GM18858 (cell line): ENCODE measurements around the gene KCNJ1.

ENCODE experiments used
- ATAC-seq: cut with Tn5 transposase; IDR thresholded peaks from one replicate; pipeline ENCODE4 v1.9.1; 2021; ENCODE audit not compliant: unreplicated experiment

Gene KCNJ1

GRCh38 chr11:128884054-128884453 is 17.0 kb upstream of the KCNJ1 start:
- ATAC-seq: no peak

- ATAC-seq: no peak
Observed at GRCh38 chr11:128882451-128882850, 15.4 kb upstream of the KCNJ1 start.

- no peak for ATAC-seq
Observed at GRCh38 chr11:128881221-128881620, 14.1 kb upstream of the KCNJ1 start.

GRCh38 chr11:128879817-128880216 is 12.7 kb upstream of the KCNJ1 start:
- ATAC-seq: no peak

- ATAC-seq: no peak
Observed at GRCh38 chr11:128878455-128878854, 11.4 kb upstream of the KCNJ1 start.

DNA sequence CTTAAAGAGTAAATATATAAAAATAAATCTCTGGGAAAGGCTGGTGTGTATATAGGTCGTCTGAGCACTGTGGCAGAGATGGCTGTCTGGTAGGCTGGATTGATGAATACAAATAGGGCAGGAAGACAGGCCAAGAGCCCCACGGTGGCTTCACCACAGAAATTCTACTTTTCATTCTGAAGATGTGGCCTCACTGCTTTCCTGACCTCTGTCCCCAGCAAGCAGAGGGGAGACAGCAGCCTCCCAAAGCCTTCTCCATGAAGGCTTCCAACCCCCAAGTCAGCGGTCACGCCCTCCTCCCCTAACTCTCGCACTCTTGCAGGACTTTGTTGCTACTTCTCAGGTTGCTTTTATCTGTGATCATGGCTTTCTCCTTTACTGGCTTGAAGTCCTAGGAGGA is 10.6 kb upstream of the KCNJ1 start:
- ATAC-seq: no peak

- ATAC-seq: no peak
Observed at GRCh38 chr11:128876133-128876650, 9.1 kb upstream of the KCNJ1 start.

DNA sequence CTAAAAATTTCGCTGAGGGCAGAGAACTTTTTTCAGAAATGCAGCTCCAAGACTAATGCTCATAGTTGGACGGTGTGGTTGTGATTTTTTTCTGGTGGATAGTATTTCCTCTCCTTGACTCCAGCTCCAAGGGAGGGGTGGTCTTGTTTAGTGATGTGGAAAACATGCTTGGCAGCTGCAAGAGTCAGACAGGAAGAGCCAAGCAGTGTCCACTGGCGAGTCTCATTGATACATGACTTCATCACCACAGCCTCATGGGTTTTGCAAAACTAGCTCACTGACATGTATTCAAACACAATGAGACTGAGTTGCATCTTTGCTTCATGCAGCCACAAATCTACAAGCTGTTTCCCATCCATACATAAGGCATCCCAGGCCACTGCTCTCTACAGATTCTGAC is 7.3 kb upstream of the KCNJ1 start:
- no peak for ATAC-seq

DNA sequence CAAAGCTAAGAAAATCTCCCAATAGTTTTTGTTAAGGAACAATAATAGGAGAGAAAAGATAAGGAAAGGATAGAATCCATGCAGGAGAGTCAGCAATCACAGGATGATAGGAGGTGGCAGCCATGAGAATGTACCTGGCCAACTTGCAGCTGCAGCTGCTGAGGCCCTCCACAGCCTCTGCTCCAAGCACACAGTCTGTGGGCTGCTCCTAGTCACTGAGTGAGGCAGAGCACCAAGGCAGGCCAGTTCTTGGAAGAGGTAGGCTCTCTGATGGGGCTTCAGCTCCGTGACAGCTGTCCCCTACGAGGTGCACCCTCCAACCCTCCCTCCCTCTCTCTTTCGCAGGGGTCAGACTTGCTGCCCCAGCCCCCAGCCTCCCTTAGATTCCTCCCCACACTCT is 5.5 kb upstream of the KCNJ1 start:
- no peak for ATAC-seq

DNA sequence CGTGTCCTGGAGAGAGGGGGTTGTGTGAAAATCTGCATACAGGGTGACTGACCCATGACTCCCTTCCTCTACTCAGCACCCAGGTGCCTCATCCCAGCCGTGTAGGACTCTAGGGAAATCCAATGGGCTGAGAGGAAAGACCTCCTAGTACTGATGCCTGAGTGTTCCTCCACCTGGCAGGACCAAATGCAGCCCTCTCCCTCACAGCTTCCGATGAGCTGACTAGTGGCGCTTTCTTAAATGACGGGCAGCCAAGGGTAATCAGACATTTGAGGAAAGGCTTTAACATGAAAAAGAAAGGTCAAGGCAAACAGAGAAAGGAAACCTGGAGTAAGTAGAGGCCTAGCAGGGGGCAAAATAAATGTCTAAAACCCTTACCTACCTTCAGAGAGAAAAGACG is 5.0 kb upstream of the KCNJ1 start:
- ATAC-seq: no peak

DNA sequence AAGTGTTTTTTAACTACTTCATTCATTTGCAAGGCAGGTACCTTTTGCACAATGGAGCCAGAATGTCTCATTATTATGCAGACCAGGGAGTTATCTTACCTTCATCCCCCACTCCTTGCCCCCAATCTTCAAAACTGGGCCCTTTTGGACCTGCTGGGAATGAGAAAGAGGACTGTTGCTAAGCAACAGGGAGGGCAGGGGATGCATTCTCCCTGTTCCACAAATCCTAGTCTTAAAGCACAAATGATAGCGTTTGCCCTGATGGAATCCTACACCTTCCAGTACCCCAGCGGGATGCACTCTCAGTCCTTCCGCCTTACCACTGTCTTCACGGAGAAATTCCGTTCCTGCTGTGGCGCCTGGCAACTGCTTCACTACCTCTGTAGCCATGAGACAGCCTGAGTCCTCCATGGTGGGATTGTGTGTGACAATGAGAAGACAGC is 4.1 kb upstream of the KCNJ1 start:
- no peak for ATAC-seq

DNA sequence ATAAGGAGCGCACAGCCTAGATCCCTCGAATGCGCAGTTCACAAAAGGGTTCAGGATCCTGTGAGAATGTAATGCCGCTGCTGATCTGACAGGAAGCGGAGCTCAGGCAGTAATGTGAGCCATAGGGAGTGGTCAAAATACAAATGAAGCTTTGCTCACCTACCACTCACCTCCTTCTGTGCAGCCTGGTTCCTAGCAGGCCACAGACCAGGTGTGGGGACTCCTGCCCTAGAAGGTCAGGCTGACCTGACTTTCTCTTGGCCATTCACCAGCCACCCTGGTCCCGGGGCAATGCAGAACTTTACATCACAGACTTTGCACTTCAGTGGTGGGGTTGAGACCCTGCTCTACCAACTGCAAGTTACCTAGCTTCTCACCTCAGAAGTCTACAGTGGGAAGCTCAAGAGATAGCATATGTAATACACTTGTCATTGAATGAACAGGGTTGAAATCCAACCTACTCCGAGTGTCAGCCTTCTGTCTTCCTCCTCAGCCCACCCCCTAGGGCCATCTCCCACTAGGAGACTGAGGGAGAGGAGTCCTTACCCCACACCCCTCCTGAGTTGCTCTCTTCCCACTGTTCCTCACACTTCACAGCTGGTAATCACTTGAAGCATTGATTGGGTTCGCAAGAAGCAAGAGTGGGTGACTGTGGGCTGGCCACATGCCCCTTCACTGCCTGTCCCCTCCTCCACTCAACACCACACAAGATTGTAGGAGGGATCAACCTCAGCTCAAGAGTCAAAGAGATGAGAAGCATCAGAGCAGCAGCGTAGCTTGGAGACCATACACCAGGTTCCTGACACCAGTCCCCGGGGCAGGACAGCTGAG is 2.0 kb upstream of the KCNJ1 start:
- no peak for ATAC-seq

GRCh38 chr11:128865490-128865889 is 1.6 kb downstream of the KCNJ1 start:
- ATAC-seq: no peak

GRCh38 chr11:128862908-128863660 is 4.0 kb downstream of the KCNJ1 start:
- ATAC-seq: no peak

GRCh38 chr11:128862406-128862805 is 4.7 kb downstream of the KCNJ1 start:
- ATAC-seq: no peak

- ATAC-seq: no peak
Observed at GRCh38 chr11:128860571-128861361, 6.3 kb downstream of the KCNJ1 start.

GRCh38 chr11:128859563-128860441 is 7.3 kb downstream of the KCNJ1 start:
- peak; percentile 95 for ATAC-seq

DNA sequence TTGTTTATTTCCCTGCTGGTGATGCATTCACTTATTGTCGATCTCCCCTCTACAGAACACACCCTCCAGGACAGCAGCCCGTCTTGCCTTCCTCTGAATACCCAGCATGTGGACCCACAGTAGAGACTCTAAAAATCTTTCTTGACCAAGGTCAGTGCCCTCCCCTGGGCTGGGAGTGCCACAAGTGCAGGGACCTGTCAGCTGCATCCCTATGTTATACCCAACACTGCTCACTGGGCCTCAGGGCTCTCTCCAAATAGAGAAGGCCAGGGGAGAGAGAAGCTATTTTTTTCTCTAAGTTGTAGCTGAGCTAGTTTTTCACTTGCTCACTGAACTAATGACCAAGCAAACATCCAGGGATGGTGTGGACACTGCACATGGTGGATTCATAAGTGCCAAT is 9.8 kb downstream of the KCNJ1 start:
- ATAC-seq: no peak

GRCh38 chr11:128856241-128856640 is 10.9 kb downstream of the KCNJ1 start:
- ATAC-seq: no peak

DNA sequence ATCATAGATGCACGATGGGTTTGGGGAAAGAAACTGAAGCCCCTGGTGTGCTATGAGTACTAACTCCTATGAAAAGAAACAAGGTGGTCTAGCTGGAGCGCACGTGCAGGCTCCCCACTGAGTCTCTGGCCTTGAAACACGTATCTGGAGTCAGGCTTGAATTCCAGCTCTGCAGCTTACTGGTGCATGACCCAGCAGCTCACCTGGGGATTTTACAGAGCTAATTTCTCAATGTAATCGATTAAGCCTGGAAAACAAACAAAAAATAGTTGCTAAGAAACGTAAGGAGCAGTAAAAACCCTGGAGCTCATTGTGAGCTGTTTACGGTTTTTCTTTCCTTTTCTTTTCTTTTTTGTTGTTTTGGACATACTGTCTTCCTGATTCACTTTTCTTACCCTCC is 12.3 kb downstream of the KCNJ1 start:
- ATAC-seq: no peak
